HepG2 (cell line): ENCODE measurements around the gene TUBGCP6.

ENCODE experiments used
- NR2F6 ChIP-seq, 2 experiments: IDR thresholded peaks; 2 replicates each; pipeline ENCODE4 v1.6.1; 2016; ENCODE audit warnings: antibody characterized with exemption in 1 of 2, mild to moderate bottlenecking in 1 of 2
- POLR2A ChIP-seq, 2 experiments: IDR thresholded peaks; 2 replicates each; pipeline ENCODE4 v1.6.1; 2011; ENCODE audit warnings: low read depth in 2 of 2, low read length in 2 of 2, mild to moderate bottlenecking in 1 of 2, moderate library complexity in 1 of 2; ENCODE audit not compliant: insufficient read depth in 1 of 2
- RBFOX2 ChIP-seq: fragments of 200-400 bp; formaldehyde crosslinking; IDR thresholded peaks from 2 replicates; pipeline ENCODE4 v1.6.1; 2017; ENCODE audit warnings: low read depth, mild to moderate bottlenecking, low read length
- RFX5 ChIP-seq: IDR thresholded peaks from 2 replicates; pipeline ENCODE4 v1.6.1; 2011; ENCODE audit warnings: low read depth, low read length, improper control_type of control experiment
- SYNCRIP ChIP-seq: fragments of 200-400 bp; formaldehyde crosslinking; IDR thresholded peaks from 2 replicates; pipeline ENCODE4 v1.6.1; 2018; ENCODE audit warnings: mild to moderate bottlenecking, low read depth, low read length; ENCODE audit not compliant: insufficient read depth
- TCF7L2 ChIP-seq: IDR thresholded peaks from 2 replicates; pipeline ENCODE4 v1.6.1; 2011; ENCODE audit warnings: mild to moderate bottlenecking, low read depth, low read length, moderate library complexity
- ZBTB7A ChIP-seq: sonication (generic); formaldehyde crosslinking; IDR thresholded peaks from 2 replicates; pipeline ENCODE4 v1.8.0; 2022; ENCODE audit warnings: mild to moderate bottlenecking, missing genetic modification reagents
- ZNF496 ChIP-seq: sonication (generic); formaldehyde crosslinking; IDR thresholded peaks from 2 replicates; pipeline ENCODE4 v1.8.1; 2023; ENCODE audit warnings: mild to moderate bottlenecking, moderate library complexity, missing genetic modification reagents; ENCODE audit not compliant: insufficient replicate concordance
- ZNF557 ChIP-seq: sonication (generic); formaldehyde crosslinking; IDR thresholded peaks from 2 replicates; pipeline ENCODE4 v1.4.0; 2020; ENCODE audit warnings: missing genetic modification reagents
- ZNF841 ChIP-seq: sonication (generic); formaldehyde crosslinking; IDR thresholded peaks from 2 replicates; pipeline ENCODE4 v1.8.1; 2023; ENCODE audit warnings: missing genetic modification reagents, borderline replicate concordance
- TF ChIP-seq, protein P1 (sequence below): sonication (generic); formaldehyde crosslinking; IDR thresholded peaks from one replicate; pipeline ENCODE4 v1.5.1; 2020; ENCODE audit warnings: mild to moderate bottlenecking, missing genetic modification reagents; ENCODE audit errors: not compliant biosample characterization
- TF ChIP-seq, protein P2 (sequence below): sonication (generic); formaldehyde crosslinking; IDR thresholded peaks from 2 replicates; pipeline ENCODE4 v1.5.0; 2020; ENCODE audit warnings: mild to moderate bottlenecking, missing genetic modification reagents, moderate library complexity

DNA sequence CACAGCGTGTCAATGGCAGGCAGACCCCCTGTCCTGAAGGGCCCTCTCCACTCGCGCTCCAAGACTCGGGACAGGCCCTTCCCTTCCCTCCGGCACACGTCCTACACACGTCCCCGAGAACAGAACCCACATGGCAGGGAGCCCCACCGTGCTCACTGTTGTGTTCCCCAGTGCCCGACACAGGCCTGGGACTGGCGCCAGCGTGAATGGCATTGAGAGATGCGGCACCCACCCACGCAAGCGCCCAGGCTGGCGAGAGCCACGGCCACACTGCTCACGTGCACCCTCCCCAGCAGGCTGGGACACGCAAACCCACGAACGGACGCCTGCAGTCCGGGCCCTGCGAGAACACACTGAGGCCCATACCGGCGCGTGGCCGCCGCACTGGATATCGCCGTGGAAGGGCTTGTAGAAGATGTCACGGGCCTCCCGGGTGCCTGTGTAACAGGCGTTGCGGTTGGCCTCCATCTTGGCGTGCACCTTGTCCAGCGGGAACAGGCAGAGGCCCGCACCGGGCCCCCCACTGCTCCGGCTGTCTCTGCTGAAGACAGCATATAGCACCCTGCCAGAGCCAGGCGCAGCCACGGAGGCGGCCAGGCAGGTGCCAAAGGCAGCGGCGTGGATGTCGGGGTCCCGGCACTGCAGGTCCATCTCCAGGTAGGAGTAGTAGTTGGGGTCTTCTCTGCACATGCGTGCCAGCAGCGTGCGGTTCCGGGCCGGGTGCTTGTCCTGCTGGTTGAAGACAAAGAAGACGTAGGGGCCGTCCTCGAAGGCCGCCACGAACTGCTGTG is 44.5 kb upstream of the TUBGCP6 start:
- no peak for TF ChIP-seq RFX5
- TF ChIP-seq, protein P1, sequence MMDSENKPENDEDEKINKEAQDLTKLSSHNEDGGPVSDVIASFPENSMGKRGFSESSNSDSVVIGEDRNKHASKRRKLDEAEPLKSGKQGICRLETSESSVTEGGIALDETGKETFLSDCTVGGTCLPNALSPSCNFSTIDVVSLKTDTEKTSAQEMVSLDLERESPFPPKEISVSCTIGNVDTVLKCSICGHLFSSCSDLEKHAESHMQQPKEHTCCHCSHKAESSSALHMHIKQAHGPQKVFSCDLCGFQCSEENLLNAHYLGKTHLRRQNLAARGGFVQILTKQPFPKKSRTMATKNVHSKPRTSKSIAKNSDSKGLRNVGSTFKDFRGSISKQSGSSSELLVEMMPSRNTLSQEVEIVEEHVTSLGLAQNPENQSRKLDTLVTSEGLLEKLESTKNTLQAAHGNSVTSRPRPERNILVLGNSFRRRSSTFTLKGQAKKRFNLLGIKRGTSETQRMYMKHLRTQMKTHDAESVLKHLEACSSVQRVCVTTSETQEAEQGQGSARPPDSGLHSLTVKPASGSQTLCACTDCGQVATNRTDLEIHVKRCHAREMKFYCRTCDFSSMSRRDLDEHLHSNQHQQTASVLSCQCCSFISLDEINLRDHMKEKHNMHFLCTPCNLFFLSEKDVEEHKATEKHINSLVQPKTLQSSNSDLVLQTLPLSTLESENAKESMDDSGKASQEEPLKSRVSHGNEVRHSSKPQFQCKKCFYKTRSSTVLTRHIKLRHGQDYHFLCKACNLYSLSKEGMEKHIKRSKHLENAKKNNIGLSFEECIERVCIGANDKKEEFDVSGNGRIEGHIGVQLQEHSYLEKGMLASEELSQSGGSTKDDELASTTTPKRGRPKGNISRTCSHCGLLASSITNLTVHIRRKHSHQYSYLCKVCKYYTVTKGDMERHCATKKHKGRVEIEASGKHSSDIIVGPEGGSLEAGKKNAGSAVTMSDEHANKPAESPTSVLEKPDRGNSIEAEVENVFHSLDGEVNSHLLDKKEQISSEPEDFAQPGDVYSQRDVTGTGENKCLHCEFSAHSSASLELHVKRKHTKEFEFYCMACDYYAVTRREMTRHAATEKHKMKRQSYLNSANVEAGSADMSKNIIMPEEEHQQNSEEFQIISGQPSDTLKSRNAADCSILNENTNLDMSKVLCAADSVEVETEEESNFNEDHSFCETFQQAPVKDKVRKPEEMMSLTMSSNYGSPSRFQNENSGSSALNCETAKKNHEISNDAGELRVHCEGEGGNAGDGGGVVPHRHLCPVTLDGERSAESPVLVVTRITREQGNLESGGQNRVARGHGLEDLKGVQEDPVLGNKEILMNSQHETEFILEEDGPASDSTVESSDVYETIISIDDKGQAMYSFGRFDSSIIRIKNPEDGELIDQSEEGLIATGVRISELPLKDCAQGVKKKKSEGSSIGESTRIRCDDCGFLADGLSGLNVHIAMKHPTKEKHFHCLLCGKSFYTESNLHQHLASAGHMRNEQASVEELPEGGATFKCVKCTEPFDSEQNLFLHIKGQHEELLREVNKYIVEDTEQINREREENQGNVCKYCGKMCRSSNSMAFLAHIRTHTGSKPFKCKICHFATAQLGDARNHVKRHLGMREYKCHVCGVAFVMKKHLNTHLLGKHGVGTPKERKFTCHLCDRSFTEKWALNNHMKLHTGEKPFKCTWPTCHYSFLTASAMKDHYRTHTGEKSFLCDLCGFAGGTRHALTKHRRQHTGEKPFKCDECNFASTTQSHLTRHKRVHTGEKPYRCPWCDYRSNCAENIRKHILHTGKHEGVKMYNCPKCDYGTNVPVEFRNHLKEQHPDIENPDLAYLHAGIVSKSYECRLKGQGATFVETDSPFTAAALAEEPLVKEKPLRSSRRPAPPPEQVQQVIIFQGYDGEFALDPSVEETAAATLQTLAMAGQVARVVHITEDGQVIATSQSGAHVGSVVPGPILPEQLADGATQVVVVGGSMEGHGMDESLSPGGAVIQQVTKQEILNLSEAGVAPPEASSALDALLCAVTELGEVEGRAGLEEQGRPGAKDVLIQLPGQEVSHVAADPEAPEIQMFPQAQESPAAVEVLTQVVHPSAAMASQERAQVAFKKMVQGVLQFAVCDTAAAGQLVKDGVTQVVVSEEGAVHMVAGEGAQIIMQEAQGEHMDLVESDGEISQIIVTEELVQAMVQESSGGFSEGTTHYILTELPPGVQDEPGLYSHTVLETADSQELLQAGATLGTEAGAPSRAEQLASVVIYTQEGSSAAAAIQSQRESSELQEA: no peak
- TF ChIP-seq ZNF557: no peak
- TF ChIP-seq TCF7L2: no peak
- TF ChIP-seq, protein P2, sequence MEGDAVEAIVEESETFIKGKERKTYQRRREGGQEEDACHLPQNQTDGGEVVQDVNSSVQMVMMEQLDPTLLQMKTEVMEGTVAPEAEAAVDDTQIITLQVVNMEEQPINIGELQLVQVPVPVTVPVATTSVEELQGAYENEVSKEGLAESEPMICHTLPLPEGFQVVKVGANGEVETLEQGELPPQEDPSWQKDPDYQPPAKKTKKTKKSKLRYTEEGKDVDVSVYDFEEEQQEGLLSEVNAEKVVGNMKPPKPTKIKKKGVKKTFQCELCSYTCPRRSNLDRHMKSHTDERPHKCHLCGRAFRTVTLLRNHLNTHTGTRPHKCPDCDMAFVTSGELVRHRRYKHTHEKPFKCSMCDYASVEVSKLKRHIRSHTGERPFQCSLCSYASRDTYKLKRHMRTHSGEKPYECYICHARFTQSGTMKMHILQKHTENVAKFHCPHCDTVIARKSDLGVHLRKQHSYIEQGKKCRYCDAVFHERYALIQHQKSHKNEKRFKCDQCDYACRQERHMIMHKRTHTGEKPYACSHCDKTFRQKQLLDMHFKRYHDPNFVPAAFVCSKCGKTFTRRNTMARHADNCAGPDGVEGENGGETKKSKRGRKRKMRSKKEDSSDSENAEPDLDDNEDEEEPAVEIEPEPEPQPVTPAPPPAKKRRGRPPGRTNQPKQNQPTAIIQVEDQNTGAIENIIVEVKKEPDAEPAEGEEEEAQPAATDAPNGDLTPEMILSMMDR (CRISPR knock-in tag): no peak
- no peak for TF ChIP-seq SYNCRIP
- no peak for TF ChIP-seq ZNF841
- no peak for TF ChIP-seq ZBTB7A (CRISPR knock-in tag)
- no peak for TF ChIP-seq ZNF496 (CRISPR knock-in tag)
- TF ChIP-seq RBFOX2: peak; percentile 15; the same call in 1 of the 2 replicates
- no peak for TF ChIP-seq NR2F6 (IDR thresholded peaks at IDR 0.05)
- no peak for TF ChIP-seq NR2F6 (CRISPR knock-in tag; IDR thresholded peaks at IDR 0.05)
- TF ChIP-seq POLR2A (IDR thresholded peaks at IDR 0.05; ENCODE audit: insufficient read depth in 1 of 2, low read depth in 2 of 2, low read length in 2 of 2): no peak
